HG03457 (cell line): Measurements from ENCODE around the gene ADAP1.
"Not testable (repeated sequence)": the region's sequence is repeated elsewhere in the genome, so short reads cannot be mapped to it uniquely, and the experiment has no call there.

Experiments
- ATAC-seq: cut with Tn5 transposase; IDR thresholded peaks from one replicate; pipeline ENCODE4 v1.9.1; 2021; ENCODE audit warnings: moderate number of reproducible peaks; ENCODE audit not compliant: unreplicated experiment

Gene ADAP1

DNA sequence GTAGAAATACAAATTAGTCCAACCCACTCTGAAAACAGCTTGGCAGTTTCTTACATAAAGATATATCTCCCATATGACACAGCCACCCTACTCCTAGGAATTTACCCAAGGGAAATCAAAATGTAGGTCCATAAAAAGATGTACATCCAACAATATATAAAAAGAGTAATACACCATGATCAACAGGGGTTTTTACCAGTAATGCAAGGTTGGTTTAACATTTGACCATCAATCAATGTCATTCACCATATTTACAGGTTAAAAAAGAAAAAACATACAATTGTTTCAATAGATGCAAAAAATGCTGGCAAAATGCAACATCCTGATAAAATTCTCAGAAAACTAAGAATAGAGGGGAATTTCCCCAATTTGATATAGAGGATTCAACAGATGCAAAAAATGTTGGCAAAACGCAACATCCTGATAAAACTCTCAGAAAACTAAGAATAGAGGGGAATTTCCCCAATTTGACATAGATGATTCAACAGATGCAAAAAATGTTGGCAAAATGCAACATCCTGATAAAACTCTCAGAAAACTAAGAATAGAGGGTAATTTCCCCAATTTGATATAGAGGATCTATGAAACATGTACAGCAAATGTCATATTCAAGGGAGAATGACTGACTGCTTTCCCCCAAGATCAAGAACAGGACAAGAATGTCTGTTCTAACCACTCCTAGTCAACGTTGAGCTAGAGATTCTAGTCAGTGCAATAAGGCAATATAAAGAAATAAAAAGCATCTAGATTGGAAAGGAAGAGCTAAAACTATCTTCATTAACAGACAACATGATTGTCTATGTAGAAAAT lies 13.7 kb downstream of the ADAP1 start:
- no peak for ATAC-seq

DNA sequence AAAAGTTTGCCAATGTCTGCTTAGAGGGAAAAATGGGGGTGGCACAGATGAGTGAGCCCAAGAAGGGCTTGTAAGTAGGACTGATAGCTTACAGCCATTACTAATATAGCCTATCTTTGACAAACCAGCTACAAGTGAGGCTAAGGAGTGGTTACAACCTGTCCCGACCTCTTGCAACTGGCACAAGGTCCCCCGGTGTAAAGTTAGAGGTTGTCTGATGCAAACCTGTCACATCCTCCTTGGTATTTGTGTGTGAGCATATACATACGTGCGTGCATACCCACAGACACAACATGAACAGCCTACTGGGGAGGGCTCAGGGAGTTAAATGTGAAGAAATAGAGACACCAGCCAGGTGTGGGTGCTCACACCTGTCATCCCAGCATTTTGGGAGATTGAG lies 14.6 kb downstream of the ADAP1 start:
- no peak for ATAC-seq

DNA sequence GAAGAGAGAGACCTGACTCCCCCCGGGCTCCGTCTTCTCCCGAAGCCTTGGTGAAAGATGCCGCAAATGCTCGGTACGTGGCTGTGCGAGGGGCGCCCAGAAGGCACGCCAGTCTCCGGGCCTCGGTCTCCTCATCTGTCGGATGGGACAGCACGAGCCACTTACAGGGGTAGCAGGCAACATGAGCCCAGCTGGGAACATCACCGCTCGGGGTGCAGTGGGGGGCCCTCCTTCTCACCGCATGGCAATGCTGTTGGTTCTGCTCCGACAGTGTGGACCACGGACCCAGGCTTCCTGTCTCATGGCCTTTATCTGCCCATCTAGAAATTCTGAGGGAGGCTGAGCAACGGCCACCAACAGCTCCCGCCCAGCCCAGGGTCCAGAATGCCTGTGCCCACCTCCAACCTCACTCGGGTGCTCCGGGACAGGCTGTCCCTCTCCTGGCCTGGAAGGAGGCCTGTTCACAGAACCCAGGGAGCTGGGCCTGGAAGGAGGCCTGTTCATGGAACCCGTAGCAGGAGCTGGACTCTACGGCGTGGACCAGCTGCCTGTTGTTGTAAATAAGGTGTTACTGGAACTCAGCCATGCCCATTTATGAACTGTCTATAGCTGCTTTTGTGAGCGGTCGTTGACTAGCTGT lies 15.8 kb downstream of the ADAP1 start:
- ATAC-seq: no peak

DNA sequence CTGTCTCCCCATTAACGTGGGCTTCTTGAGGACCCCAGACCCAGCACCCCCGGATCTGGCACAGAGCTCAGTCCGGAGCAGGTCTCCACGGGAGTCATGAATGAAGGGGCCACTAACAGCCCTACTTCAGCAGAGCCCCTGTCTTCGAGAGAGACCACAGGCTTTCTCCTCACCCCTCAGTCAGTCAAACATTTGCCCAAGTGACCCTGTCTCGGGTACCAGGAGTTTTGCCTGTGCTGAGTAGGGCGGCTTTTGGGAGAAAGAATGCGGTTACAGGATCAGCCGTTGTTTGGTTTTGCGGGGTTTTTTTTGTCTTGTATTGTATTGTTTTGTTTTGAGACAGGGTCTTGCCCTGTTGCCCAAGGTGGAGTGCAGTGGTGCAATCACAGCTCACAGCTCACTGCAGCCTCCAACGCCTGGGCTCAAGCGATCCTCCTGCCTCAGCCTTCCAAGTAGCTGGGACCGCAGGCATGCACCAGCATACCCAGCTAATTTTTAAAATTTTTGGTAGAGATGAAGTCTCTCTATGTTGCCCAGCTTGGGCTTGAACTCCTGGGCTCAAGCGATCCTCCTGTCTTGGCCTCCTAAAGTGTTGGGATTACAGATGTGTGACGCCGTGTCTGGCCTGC lies 16.5 kb downstream of the ADAP1 start:
- no peak for ATAC-seq

DNA sequence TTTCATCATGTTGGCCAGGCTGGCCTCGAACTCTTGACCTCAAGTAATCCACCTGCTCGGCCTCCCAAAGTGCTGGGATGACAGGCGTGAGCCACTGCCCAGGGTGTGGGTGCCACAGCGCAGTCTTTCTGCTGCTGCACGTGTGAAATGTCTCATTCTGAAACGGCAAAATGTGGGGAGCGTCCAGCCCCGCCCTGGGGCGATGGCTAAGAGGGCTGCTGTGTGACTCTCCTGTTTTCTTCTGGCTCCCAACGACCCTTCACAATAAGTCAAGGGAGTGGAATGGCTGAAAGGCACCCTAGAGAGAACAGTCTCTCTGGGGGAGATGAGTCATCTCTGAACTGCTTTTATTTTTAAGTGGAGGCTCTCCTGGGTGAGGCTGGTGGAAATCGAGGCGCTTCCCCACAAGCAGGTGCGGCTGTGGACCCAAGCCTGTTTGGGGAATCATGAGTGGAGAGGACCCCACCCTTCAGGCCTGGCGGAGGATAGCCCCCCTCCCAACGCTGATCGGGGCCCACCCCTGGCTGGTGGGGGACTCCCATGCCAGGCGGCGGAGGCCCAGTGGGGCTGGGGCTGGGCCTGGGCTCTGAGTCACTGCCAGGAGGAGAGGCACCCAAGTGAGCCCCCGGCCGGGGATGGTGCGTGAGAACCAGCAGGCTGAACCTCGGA lies 18.0 kb downstream of the ADAP1 start:
- peak; percentile 71 for ATAC-seq

DNA sequence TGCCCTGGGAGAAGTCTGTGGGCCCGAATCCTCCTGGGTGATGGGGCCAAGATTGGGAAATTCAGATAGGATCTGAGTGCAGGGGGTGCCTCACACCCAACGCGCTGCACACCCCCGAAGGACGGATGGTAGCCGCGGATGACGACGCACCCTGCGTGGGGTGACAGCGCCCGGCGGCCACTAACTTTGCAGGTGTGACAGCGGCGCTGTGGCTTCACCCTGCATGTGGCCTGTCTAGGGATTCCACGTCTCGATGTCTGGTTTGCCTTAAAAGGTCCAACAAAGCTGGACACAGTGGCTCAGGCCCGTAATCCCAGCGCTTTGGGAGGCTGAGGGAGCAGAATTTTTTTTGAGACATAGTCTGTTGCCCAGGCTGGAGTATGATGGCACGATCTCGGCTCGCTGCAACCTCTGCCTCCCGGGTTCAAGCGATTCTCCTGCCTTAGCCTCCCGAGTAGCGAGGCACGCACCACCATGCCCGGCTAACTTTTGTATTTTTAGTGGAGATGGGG lies 18.6 kb downstream of the ADAP1 start:
- ATAC-seq: no peak

DNA sequence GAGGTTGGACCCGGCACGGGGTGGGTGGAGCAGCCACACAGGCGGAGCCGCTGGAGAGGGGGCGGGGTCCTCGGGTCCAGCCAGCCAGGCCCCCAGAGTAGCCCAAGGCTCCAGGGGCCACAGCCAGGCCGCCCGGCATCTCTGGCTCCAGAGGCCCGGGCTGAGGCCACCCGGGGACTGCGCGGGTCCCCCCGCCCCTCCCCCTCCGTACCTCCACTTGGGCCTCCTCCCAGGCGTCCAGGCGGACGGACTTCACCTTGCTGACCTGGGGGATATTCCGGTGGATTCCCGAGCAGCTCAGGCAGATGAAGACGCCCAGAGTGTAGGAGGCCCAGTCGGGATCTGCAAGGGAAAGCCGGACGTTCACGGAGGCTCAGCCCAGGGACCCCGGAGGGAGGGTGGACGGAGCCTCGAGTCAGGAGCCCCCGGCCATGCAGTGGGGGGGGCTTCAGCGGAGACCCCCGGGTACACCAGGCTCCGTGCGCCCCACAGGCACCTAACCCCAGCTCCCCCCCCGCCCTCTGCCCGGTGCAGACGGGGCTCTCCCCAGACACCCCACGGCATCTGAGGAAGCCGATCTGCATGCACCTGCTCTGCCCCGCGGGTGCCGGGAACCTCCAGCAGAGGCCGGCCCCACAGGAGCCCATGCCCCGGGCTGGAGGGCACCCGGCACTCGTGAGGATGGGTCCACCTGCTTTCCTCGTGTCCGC lies 19.2 kb downstream of the ADAP1 start:
- ATAC-seq: no peak

DNA sequence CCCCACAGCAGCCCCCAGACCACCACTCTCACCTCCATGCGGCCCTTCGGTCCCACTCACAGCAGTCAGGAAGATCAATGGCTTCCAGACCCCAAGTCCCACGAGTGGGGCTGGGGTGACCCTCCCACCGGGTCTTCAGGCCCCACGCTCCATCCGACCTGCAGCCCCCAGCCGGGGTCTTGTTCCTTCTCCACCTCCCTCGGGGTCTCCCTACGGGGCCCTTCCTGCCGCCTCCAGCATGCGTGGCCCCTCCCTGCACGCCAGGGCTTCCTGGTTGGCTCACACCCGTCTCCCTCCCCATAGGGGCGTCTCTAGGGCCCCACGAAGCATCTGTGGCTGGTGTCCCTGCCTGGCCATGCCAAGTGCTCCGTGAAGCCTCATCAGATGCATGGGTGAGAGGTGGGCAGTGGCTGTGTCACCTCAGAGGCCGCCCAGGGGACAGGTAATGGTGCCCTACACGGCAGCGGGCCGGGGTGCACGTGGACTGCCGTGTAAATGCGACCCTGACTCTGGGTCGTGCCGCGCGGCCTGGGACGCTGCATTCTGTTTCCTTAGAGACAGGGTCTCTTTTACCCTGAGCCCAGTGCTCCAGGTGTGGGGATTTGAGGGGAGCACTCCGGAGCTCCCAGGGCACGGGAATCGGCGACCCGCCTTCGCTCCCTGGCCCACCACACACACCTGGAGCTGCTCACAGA lies 19.9 kb downstream of the ADAP1 start:
- no peak for ATAC-seq

DNA sequence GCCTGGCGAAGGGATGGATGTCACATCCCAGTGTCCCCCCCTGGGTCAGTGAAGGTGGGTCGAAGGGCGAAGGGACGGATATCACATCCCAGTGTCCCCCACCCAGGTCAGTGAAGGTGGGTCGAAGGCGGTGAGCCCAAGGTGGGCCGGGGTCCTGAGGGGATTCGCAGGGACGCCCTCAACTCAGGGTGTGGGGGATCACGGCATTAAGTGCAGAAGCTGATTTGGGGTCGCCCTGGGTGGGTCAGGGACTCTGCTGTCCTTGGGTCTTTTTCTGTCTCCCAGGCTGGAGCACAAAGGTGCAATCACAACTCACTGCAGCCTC lies 21.9 kb downstream of the ADAP1 start:
- ATAC-seq: no peak

DNA sequence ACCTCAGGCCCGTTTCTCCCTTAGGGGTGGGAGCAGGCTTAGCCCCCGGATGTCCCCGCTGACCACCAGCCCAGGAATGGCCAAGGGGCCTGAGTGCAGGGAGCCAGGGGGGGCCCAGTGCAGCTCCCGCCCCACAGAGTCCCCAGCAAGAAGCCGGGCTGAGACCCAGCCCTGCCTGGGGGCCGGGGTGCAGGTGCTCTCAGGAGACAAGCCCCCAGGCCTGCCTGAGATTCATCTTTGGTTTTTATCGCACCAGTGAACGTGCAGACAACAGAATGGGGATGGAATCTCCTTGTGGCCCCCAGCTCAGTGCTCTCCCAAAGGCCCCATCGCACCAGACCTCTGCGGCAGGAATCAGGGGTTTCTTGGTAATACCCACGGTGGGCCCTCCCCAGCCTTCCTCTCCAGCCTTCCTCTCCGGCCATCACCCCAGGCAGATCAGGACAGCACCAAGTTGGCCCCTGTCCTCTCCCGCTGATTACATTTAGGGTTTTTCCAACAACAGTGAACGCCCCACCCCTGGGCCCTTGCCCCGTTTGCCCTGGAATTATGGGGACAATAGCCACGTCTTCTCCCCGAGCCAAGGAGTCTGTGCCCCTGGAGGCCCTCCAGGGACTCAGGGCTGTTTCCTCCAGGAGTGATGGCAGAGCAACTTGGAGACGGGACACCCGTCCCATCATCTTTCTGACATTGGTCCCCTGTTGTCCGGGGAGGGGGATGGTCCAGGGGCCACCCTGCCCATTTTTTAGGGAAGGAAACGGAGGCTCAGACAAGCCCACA lies 22.4 kb downstream of the ADAP1 start:
- no peak for ATAC-seq

DNA sequence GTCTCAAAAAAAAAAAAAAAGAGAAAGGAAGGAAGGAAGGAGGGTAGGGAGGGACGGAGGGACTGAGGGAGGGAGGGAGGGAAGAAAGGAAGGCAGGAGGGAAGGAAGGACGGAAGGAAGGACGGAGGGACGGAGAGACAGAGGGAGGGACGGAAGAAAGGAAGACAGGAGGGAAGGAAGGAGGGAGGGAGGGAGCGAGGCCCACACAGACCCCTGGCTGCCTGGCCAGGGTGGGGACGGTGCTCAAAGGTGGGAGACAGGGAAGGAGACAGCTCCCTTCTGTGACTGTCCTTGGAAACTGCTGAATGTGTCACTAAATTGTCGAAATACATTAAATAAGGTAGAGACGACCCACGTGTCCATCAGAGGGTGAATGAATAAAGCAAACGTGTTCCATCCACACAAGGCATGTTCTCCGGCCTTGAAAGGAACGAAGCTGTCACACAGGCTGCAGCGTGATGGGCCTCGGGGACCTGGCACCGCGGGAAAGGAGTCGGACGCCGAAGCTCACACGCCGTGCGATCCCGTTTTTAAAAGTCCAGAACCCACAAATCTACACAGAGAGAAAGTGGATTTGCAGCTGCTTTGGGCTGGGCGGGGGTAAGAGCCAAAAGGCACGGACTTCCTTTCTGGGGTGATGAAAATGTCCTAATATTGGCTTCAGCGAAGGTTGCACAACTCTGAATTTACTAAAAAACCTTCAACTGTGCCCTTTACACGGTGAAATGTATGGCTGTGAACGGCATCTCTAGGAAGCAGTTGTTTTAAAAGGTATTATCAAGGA lies 23.3 kb downstream of the ADAP1 start:
- ATAC-seq: no peak

DNA sequence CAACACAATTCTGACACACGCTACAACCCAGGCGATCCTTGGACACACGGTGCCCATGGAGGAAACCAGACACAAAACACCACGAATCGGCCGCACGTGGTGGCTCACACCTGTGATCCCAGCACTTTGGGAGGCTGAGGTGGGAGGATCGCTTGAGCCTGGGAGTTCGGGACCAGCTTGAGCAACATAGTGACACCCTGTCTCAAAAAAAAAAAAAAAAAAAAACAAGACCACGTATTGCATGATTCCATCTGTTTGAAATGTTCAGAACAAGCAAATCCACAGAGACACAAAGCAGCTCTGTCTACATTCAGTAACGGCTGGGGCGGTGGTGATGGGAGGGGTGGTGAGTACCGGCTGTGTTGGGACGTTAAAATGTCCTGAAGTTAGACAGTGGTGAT lies 25.2 kb downstream of the ADAP1 start:
- no peak for ATAC-seq

DNA sequence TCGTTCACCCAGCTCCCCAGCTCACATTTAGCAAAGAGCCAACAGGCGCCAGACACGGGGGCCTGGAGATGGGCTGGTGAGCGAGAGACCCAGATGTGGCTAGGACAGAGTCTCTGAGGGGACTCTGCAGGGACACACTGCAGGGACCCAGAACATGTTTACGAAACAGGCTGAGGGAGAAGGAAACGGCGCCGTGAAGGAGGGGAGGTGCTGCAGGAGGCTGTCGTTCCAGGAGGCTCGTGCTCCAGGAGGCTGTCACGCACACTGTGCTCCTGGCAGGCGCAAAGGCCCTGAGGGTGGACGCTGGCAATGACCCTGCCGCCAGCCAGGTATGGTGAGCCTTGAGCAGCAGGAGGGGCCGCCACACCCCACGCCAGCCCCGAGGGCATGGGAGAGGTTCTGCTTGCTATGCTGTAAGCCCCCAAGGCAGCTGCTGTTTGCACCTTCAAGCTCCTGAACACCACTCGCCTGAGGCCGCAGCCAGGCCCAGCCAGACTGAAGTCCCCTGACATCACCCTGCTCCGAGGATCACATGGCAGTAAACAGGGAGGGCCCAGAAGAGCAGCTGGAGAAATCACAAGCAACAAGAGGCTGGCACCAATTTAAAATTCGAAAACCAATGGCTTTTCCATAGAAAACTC lies 27.3 kb downstream of the ADAP1 start:
- no peak for ATAC-seq

DNA sequence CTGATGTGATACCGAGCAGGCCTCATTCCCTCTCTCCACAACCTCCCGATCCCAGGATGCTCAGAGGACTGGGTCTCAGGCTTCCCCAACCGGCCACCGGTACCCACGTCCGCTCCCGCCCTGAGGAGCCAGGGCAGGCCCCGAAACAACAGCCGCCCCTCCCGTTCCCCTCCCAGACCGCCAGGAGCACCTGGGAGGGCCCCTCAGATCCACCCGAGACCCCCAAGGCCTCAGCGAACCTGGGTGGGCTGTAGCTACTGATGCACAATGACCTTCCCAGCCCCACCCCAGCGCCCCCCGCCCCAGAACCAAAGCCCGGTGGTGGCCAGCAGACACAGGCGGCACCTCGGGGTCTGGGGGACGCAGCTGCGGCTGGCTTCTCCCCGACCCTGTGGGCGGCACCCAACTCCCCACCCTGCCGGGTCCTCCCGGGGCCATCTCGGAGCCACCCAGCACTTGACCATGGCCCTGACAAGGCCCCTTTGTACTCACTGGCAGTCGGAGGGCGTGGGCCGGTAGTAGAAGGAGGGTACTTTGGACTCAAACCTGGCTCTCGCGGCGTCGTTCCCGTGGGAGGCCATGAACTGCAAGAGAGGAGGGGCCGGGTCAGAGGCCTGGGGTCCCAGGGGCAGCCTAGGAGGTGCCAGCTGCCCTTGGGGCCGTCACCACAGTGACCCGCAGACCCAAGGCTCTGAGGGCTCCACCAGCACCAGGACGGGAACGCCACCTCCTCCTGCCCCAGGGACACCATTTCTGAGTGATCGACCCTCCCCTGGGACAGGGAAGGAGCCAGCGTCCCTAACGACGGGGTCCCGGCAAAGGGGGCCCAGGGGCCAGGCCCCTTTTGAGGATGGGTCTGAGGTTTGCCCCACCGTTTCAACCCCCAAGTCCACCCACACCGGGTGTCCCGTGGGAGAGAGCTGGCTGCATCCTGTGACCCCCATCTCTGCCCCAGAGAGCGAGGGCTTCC lies 28.1 kb downstream of the ADAP1 start:
- no peak for ATAC-seq

DNA sequence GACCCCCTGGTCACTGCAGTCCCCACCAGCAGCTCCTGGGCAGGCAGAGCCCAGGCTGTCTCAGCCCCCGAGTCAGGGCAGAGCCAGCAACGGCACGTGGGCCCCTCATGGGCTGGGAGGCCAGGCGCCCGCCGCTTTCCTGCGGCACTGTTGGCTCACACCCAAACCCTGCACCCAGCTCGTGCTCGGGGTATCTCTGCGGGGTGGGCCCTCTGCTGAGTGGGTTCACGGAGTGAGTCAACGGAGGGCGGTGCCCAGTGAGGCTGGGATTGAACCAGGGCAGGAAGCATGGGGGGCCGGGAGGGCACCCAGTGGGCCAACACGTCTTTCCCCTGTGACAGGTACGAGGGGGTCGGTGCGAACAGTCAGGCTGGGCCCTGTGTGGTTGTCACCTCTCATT lies 28.9 kb downstream of the ADAP1 start:
- no peak for ATAC-seq

DNA sequence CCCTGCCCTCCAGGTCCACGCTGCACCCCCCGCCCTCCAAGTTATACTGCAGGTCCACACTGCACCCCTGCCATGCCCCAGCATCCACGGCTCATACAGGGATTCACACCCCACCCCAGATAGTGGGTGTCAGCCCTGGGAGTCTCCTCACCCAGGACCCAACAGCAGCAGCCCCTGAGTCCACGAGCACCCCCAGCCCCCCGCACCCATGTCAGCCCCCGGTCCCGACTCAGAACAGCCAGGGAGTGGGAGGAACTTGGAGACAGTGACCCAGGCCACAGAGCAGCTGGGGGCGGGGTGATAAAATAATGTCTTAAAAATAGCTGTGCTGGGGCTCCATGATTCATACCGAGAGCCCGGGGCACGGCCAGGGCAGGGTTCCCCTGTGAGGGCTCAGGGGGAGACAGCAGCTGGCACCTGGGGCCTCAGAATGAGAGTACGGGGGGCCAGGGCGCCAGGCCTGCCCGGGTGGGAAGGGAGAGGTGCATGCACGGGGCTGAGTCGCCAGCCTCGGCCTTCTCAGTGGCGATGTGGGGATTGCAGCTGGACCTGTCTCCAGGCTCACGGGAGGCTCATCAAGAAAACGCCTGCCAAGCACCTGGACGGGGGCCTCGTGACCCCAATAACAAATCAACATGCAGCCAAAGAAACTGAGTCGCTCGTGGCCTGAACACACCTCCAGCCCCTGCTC lies 29.8 kb downstream of the ADAP1 start:
- peak; percentile 43 for ATAC-seq

DNA sequence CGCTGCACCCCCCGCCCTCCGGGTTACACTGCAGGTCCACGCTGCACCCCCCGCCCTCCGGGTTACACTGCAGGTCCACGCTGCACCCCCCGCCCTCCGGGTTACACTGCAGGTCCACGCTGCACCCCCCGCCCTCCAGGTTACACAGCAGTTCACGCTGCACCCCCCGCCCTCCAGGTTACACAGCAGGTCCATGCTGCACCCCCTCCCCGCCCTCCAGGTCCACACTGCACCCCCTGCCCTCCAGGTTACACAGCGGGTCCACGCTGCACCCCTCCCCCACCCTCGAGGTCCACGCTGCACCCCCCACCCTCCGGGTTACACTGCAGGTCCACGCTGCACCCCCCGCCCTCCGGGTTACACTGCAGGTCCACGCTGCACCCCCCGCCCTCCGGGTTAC lies 30.4 kb downstream of the ADAP1 start:
- ATAC-seq: not testable (repeated sequence)
